CD4-positive, alpha-beta memory T cell (primary cell): ENCODE results near the gene ROPN1L. TPM values are rescaled to one million over a fixed set of nuclear protein-coding genes. Genes with fewer than 3 reads are reported as not detected.

Source experiments
- microRNA-seq: library from miRNA; unstranded; fragments of <30 nt; microRNA quantifications from one replicate; pipeline ENCODE4 v1.2.0, GENCODE V29; 2021; ENCODE audit warnings: borderline replicate concordance, borderline number of aligned reads, borderline microRNAs expressed, mixed read lengths
- polyA plus RNA-seq, 2 donors: library from polyadenylated mRNA; unstranded; fragments of 300-500 nt; fragmentation: Illumina TruSeq; gene quantifications; one replicate each; pipeline ENCODE4 v1.2.3, GENCODE V29; 2021
- total RNA-seq, 2 experiments: library from RNA; stranded (reverse); gene quantifications; one replicate each; pipeline ENCODE4 v1.2.3, GENCODE V29; 2021

ROPN1L gene
- total and polyA plus RNA-seq, 4 experiments from 2014 or later: 0.42 to 6.5 (median 2.1) TPM

Small RNA genes within 50 kb of the gene (microRNA-seq; reads per million reads assigned to microRNA genes)
- gene MIR6131: not detected

Other genes with a start within 250 kb of the ROPN1L start
- gene ATPSCKMT, start 192.0 kb upstream of the ROPN1L start, total RNA-seq: 10 to 100 TPM; 15.9 to 17.9 TPM
- gene ATPSCKMT, start 192.0 kb upstream of the ROPN1L start, polyA plus RNA-seq: 10 to 100 TPM in 1 of 2 donors, 1 to 10 TPM in 1; 8.6 to 11.4 TPM
- 10 to 100 TPM; 92.7 to 93.3 TPM for gene CCT5, start 191.6 kb upstream of the ROPN1L start, total RNA-seq
- gene CCT5, start 191.6 kb upstream of the ROPN1L start, polyA plus RNA-seq: 100 to 1,000 TPM; 203 to 236 TPM
- 1 to 10 TPM; 1.5 to 1.9 TPM for gene CMBL, start 134.0 kb upstream of the ROPN1L start, total RNA-seq
- under 1 TPM in 1 of 2 donors, not detected in 1; 0.33 TPM for gene CMBL, start 134.0 kb upstream of the ROPN1L start, polyA plus RNA-seq
- gene MARCHF6, start 88.2 kb upstream of the ROPN1L start, total RNA-seq: 100 to 1,000 TPM; 195 to 203 TPM
- gene MARCHF6, start 88.2 kb upstream of the ROPN1L start, polyA plus RNA-seq: 10 to 100 TPM; 25.4 to 58.1 TPM
- gene ANKRD33B, start 122.2 kb downstream of the ROPN1L start, total RNA-seq: 1 to 10 TPM; 2.0 to 2.3 TPM
- gene ANKRD33B, start 122.2 kb downstream of the ROPN1L start, polyA plus RNA-seq: under 1 TPM; 0.05 to 0.37 TPM